OCI-LY1 (cell line): Measurements from ENCODE around the gene OR2W1.

Source experiments
- H2AFZ ChIP-seq: fragments of 200-600 bp; sonication (generic), shearing (Covaris generic); 2 replicates; pipeline ENCODE4 v1.6.0; 2014; ENCODE audit warnings: antibody characterized with exemption, mild to moderate bottlenecking, low read length
- H3F3A ChIP-seq: fragments of 200-600 bp; sonication (generic), shearing (Covaris generic); 2 replicates; pipeline ENCODE4 v1.6.0; 2014; ENCODE audit warnings: mild to moderate bottlenecking, antibody characterized with exemption, low read length, moderate library complexity; ENCODE audit not compliant: insufficient read depth
- H3K27ac ChIP-seq: fragments of 200-600 bp; sonication (generic); 2 replicates; pipeline ENCODE4 v1.5.1; 2014; ENCODE audit warnings: low read length, mixed run types, mild to moderate bottlenecking, low read depth; ENCODE audit not compliant: poor library complexity, severe bottlenecking
- H3K27me3 ChIP-seq: fragments of 200-600 bp; sonication (generic); 2 replicates; pipeline ENCODE4 v1.6.0; 2014; ENCODE audit warnings: antibody characterized with exemption, mild to moderate bottlenecking, low read length, moderate library complexity; ENCODE audit not compliant: insufficient read depth
- H3K36me3 ChIP-seq: fragments of 200-600 bp; sonication (generic); 2 replicates; pipeline ENCODE4 v1.6.1; 2014; ENCODE audit warnings: mild to moderate bottlenecking, antibody characterized with exemption, low read length, moderate library complexity, mixed read lengths; ENCODE audit not compliant: insufficient read depth
- H3K4me1 ChIP-seq: fragments of 200-600 bp; sonication (generic); 2 replicates; pipeline ENCODE4 v1.5.1; 2014; ENCODE audit warnings: mild to moderate bottlenecking, low read length, moderate library complexity; ENCODE audit not compliant: insufficient read depth, severe bottlenecking
- H3K4me2 ChIP-seq: fragments of 200-600 bp; sonication (generic), shearing (Covaris generic); 2 replicates; pipeline ENCODE4 v1.6.1; 2014; ENCODE audit warnings: low read length
- H3K4me3 ChIP-seq: fragments of 200-600 bp; sonication (generic); 2 replicates; pipeline ENCODE4 v1.5.1; 2014; ENCODE audit warnings: low read length, low read depth, mild to moderate bottlenecking, mixed read lengths; ENCODE audit not compliant: poor library complexity, severe bottlenecking
- H3K79me2 ChIP-seq: fragments of 200-600 bp; shearing (Covaris generic); 2 replicates; pipeline ENCODE4 v1.6.1; 2016; ENCODE audit warnings: mixed run types, low read length, mixed read lengths; ENCODE audit not compliant: insufficient read depth
- H3K9ac ChIP-seq: fragments of 200-600 bp; sonication (generic), shearing (Covaris generic); 2 replicates; pipeline ENCODE4 v1.6.1; 2014; ENCODE audit warnings: mild to moderate bottlenecking, low read length, mixed read lengths
- H3K9me2 ChIP-seq: fragments of 200-600 bp; sonication (generic), shearing (Covaris generic); 2 replicates; pipeline ENCODE4 v1.6.1; 2014; ENCODE audit warnings: low read depth, mild to moderate bottlenecking, low read length, mixed read lengths
- H3K9me3 ChIP-seq: fragments of 200-600 bp; shearing (Covaris generic); 2 replicates; pipeline ENCODE4 v1.6.1; 2014; ENCODE audit warnings: low read length, mixed read lengths
- H4K20me1 ChIP-seq: fragments of 200-600 bp; sonication (generic), shearing (Covaris generic); 2 replicates; pipeline ENCODE4 v1.6.0; 2016; ENCODE audit warnings: mild to moderate bottlenecking, low read length; ENCODE audit not compliant: insufficient read depth
- EZH2 ChIP-seq: fragments of 200-600 bp; sonication (generic), shearing (Covaris generic); IDR thresholded peaks from 2 replicates; pipeline ENCODE4 v1.8.0; 2017; ENCODE audit warnings: borderline replicate concordance, mixed run types, mild to moderate bottlenecking, antibody characterized with exemption, low read length, moderate library complexity, mixed read lengths
- TF ChIP-seq, protein P1 (sequence below): fragments of 200-600 bp; sonication (generic), shearing (Covaris generic); IDR thresholded peaks from 2 replicates; pipeline ENCODE4 v1.5.1; 2017; ENCODE audit warnings: mild to moderate bottlenecking, antibody characterized with exemption, low read length, moderate library complexity, mixed read lengths

Gene OR2W1

DNA sequence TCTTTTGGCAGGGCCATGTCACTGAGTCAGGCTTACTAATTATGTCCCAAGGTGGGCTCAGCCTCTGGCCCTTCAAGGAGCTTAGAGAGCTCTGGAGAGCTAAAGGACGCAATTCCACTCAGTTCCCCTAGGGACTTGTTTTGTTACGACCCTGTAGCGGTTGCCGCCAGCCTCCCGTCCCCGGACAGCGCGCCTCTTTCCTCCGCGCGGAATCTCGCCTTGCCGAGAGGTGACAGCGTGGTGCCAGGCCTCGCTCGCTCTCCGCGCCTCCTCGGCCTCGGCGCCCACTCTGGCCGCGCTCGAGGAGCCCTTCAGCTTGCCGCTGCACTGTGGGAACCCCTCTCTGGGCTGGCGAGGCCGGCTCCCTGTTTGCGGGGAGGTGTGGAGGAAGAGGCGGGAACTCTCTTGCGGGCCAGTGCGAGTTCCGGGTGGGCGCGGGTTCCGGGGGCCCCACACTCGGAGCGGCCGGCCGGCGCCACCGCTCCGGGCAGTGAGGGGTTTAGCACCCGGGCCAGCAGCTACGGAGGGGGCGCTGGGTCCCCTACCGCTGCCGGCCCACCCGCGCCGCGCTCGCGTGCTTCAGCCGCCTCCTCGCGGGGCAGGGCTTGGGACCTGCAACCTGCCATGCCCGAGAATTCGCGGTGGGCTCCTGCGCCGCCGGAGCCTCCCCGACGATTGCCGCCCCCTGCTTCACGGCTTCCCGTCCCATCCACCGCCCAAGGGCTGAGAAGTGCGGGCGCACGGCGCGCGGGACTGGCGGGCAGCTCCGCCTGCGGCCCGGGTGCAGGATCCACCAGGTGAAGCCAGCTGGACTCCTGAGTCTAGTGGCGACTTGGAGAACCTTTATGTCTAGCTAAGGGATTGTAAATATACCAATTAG is 30.0 kb downstream of the OR2W1 start:
- TF ChIP-seq, protein P1, sequence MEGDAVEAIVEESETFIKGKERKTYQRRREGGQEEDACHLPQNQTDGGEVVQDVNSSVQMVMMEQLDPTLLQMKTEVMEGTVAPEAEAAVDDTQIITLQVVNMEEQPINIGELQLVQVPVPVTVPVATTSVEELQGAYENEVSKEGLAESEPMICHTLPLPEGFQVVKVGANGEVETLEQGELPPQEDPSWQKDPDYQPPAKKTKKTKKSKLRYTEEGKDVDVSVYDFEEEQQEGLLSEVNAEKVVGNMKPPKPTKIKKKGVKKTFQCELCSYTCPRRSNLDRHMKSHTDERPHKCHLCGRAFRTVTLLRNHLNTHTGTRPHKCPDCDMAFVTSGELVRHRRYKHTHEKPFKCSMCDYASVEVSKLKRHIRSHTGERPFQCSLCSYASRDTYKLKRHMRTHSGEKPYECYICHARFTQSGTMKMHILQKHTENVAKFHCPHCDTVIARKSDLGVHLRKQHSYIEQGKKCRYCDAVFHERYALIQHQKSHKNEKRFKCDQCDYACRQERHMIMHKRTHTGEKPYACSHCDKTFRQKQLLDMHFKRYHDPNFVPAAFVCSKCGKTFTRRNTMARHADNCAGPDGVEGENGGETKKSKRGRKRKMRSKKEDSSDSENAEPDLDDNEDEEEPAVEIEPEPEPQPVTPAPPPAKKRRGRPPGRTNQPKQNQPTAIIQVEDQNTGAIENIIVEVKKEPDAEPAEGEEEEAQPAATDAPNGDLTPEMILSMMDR, result no peak
- no peak for TF ChIP-seq EZH2

DNA sequence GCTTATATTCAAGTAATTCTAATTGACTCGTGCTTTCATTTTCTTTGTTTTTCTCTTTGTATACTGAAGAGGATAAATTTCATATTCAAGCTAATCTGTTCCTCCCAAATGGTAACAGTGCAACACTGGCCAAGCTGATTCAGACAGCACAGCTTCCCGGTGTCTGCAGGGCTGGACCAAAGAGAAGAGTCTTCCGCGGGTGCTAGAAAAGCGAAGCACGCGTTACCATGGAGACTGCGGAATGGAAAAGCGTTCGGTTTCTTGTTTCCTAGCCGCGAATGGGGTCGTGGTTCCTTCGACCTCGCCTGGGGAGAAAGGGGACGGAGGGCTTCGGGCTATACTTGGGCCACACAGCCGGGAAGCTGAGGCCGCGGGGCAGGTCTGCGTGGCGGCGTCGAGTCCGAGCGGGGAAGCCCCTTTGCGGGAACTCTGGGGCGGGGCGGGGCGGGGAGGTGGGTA is 33.7 kb downstream of the OR2W1 start:
- no peak overlapping the region for H3K4me3 ChIP-seq
- no peaks in the 10 kb centered on the region for H3K79me2 ChIP-seq
- no peak overlapping the region for H2AFZ ChIP-seq
- H3K27ac ChIP-seq, result no peak overlapping the region
- no peaks in the 10 kb centered on the region for H3F3A ChIP-seq
- no peak overlapping the region for H3K4me2 ChIP-seq
- no peaks in the 10 kb centered on the region for H3K27me3 ChIP-seq
- H3K9me3 ChIP-seq, result no peaks in the 10 kb centered on the region
- H4K20me1 ChIP-seq, result no peaks in the 10 kb centered on the region
- no peak overlapping the region for H3K9ac ChIP-seq
- H3K9me2 ChIP-seq, result no peaks in the 10 kb centered on the region
- no peaks in the 10 kb centered on the region for H3K36me3 ChIP-seq
- H3K4me1 ChIP-seq, result no peaks in the 10 kb centered on the region
- no peak for TF ChIP-seq EZH2
- TF ChIP-seq, protein P1, result no peak

More for the DNA sequence above, 30.0 kb downstream of the OR2W1 start:
- no peaks in the 10 kb centered on the region for H3F3A ChIP-seq
- no peak overlapping the region for H3K9ac ChIP-seq
- no peaks in the 10 kb centered on the region for H3K27me3 ChIP-seq
- no peaks in the 10 kb centered on the region for H3K79me2 ChIP-seq
- no peaks in the 10 kb centered on the region for H3K9me3 ChIP-seq
- no peak overlapping the region for H3K27ac ChIP-seq
- H3K4me2 ChIP-seq, result no peak overlapping the region
- no peaks in the 10 kb centered on the region for H4K20me1 ChIP-seq
- no peaks in the 10 kb centered on the region for H3K9me2 ChIP-seq
- H2AFZ ChIP-seq, result no peak overlapping the region
- no peaks in the 10 kb centered on the region for H3K36me3 ChIP-seq
- H3K4me3 ChIP-seq, result no peak overlapping the region
- no peaks in the 10 kb centered on the region for H3K4me1 ChIP-seq

GRCh38 chr6:29009358-29009757 is 35.6 kb downstream of the OR2W1 start:
- H3K9me2 ChIP-seq, result no peaks in the 10 kb centered on the region
- H3K4me1 ChIP-seq, result no peaks in the 10 kb centered on the region
- H3K27me3 ChIP-seq, result no peaks in the 10 kb centered on the region
- no peaks in the 10 kb centered on the region for H3F3A ChIP-seq
- H2AFZ ChIP-seq, result no peak overlapping the region
- no peak overlapping the region for H3K4me2 ChIP-seq
- no peak overlapping the region for H3K4me3 ChIP-seq
- H3K9ac ChIP-seq, result no peak overlapping the region
- no peak overlapping the region for H3K27ac ChIP-seq
- no peaks in the 10 kb centered on the region for H3K36me3 ChIP-seq
- H4K20me1 ChIP-seq, result no peaks in the 10 kb centered on the region
- TF ChIP-seq, protein P1, result no peak
- TF ChIP-seq EZH2, result no peak
- no peaks in the 10 kb centered on the region for H3K9me3 ChIP-seq
- H3K79me2 ChIP-seq, result no peaks in the 10 kb centered on the region
